GM12874 (cell line): ENCODE results near the gene TNFSF13.

Experiments
- CTCF ChIP-seq: IDR thresholded peaks from 2 replicates; pipeline ENCODE4 v1.5.1; 2011; ENCODE audit warnings: low read depth, mild to moderate bottlenecking, control low read depth, low read length, moderate library complexity; ENCODE audit not compliant: insufficient read depth

TNFSF13 gene

GRCh38 chr17:7555320-7555948, 3.1 kb upstream of the TNFSF13 start:
- TF ChIP-seq CTCF, result no peak

GRCh38 chr17:7556627-7557026, 1.9 kb upstream of the TNFSF13 start:
- TF ChIP-seq CTCF, result no peak

GRCh38 chr17:7557147-7557764, 1.3 kb upstream of the TNFSF13 start:
- no peak for TF ChIP-seq CTCF

GRCh38 chr17:7557775-7558543, 591 bp upstream of the TNFSF13 start:
- no peak for TF ChIP-seq CTCF

- TF ChIP-seq CTCF, result no peak
Observed at GRCh38 chr17:7559320-7560171, 996 bp downstream of the TNFSF13 start.

- peak; percentile 90 for TF ChIP-seq CTCF
Observed at GRCh38 chr17:7560172-7561027, 1.9 kb downstream of the TNFSF13 start.
